OCI-LY1 (cell line): Measurements from ENCODE around the gene LCN12.

Source experiments
- H2AFZ ChIP-seq: fragments of 200-600 bp; sonication (generic), shearing (Covaris generic); 2 replicates; pipeline ENCODE4 v1.6.0; 2014; ENCODE audit warnings: antibody characterized with exemption, mild to moderate bottlenecking, low read length
- H3F3A ChIP-seq: fragments of 200-600 bp; sonication (generic), shearing (Covaris generic); 2 replicates; pipeline ENCODE4 v1.6.0; 2014; ENCODE audit warnings: mild to moderate bottlenecking, antibody characterized with exemption, low read length, moderate library complexity; ENCODE audit not compliant: insufficient read depth
- H3K27ac ChIP-seq: fragments of 200-600 bp; sonication (generic); 2 replicates; pipeline ENCODE4 v1.5.1; 2014; ENCODE audit warnings: low read length, mixed run types, mild to moderate bottlenecking, low read depth; ENCODE audit not compliant: poor library complexity, severe bottlenecking
- H3K27me3 ChIP-seq: fragments of 200-600 bp; sonication (generic); 2 replicates; pipeline ENCODE4 v1.6.0; 2014; ENCODE audit warnings: antibody characterized with exemption, mild to moderate bottlenecking, low read length, moderate library complexity; ENCODE audit not compliant: insufficient read depth
- H3K36me3 ChIP-seq: fragments of 200-600 bp; sonication (generic); 2 replicates; pipeline ENCODE4 v1.6.1; 2014; ENCODE audit warnings: mild to moderate bottlenecking, antibody characterized with exemption, low read length, moderate library complexity, mixed read lengths; ENCODE audit not compliant: insufficient read depth
- H3K4me1 ChIP-seq: fragments of 200-600 bp; sonication (generic); 2 replicates; pipeline ENCODE4 v1.5.1; 2014; ENCODE audit warnings: mild to moderate bottlenecking, low read length, moderate library complexity; ENCODE audit not compliant: insufficient read depth, severe bottlenecking
- H3K4me2 ChIP-seq: fragments of 200-600 bp; sonication (generic), shearing (Covaris generic); 2 replicates; pipeline ENCODE4 v1.6.1; 2014; ENCODE audit warnings: low read length
- H3K4me3 ChIP-seq: fragments of 200-600 bp; sonication (generic); 2 replicates; pipeline ENCODE4 v1.5.1; 2014; ENCODE audit warnings: low read length, low read depth, mild to moderate bottlenecking, mixed read lengths; ENCODE audit not compliant: poor library complexity, severe bottlenecking
- H3K79me2 ChIP-seq: fragments of 200-600 bp; shearing (Covaris generic); 2 replicates; pipeline ENCODE4 v1.6.1; 2016; ENCODE audit warnings: mixed run types, low read length, mixed read lengths; ENCODE audit not compliant: insufficient read depth
- H3K9ac ChIP-seq: fragments of 200-600 bp; sonication (generic), shearing (Covaris generic); 2 replicates; pipeline ENCODE4 v1.6.1; 2014; ENCODE audit warnings: mild to moderate bottlenecking, low read length, mixed read lengths
- H3K9me2 ChIP-seq: fragments of 200-600 bp; sonication (generic), shearing (Covaris generic); 2 replicates; pipeline ENCODE4 v1.6.1; 2014; ENCODE audit warnings: low read depth, mild to moderate bottlenecking, low read length, mixed read lengths
- H3K9me3 ChIP-seq: fragments of 200-600 bp; shearing (Covaris generic); 2 replicates; pipeline ENCODE4 v1.6.1; 2014; ENCODE audit warnings: low read length, mixed read lengths
- H4K20me1 ChIP-seq: fragments of 200-600 bp; sonication (generic), shearing (Covaris generic); 2 replicates; pipeline ENCODE4 v1.6.0; 2016; ENCODE audit warnings: mild to moderate bottlenecking, low read length; ENCODE audit not compliant: insufficient read depth
- EZH2 ChIP-seq: fragments of 200-600 bp; sonication (generic), shearing (Covaris generic); IDR thresholded peaks from 2 replicates; pipeline ENCODE4 v1.8.0; 2017; ENCODE audit warnings: borderline replicate concordance, mixed run types, mild to moderate bottlenecking, antibody characterized with exemption, low read length, moderate library complexity, mixed read lengths
- TF ChIP-seq, protein P1 (sequence below): fragments of 200-600 bp; sonication (generic), shearing (Covaris generic); IDR thresholded peaks from 2 replicates; pipeline ENCODE4 v1.5.1; 2017; ENCODE audit warnings: mild to moderate bottlenecking, antibody characterized with exemption, low read length, moderate library complexity, mixed read lengths

The LCN12 gene

DNA sequence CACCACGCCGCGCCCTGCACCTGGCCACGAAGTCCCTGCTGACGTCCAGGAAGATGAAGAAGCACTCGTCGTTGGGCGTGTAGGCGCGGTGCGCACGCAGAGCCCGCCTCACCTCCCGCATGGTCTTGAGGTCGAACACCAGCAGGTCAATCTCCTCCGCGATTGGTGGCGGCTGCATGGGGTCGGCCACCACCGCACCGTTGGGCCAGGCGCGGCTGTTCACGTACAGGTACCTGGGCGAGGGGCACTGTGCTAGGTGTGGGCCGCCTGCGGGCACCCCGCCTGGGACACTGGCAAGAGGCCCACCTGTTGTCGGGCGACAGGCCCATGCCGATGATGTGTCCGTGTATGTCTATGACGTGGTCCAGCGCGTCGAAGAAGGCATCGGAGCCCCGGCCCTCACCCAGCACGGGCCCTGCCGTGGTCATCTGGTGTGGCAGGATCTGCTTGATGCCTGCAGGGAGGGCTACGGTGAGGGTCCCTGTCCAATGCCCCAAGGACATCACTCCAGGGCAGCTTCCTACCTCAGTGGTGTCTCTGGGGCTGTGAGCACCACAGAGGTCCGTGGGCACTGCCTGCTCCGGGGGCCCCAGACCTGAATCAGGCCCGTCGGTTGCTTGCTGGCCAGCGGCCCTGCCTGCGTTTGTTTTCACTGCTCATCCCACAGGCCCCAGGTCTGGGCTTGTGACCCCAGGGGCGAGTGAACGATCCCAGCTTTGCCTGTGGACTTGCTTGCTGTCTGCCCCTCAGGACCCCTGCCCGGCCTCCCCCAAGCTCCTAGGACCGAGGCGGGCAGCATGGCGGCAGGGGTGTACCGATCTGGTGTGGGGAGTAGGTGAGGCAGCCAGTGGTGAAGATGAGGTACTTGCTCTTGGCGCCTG is 10.6 kb upstream of the LCN12 start:
- no peak overlapping the region for H3K4me3 ChIP-seq
- no peak overlapping the region for H3K4me2 ChIP-seq
- H3K36me3 ChIP-seq: peaks cover 40% of the 10 kb centered on the region
- TF ChIP-seq, protein P1, sequence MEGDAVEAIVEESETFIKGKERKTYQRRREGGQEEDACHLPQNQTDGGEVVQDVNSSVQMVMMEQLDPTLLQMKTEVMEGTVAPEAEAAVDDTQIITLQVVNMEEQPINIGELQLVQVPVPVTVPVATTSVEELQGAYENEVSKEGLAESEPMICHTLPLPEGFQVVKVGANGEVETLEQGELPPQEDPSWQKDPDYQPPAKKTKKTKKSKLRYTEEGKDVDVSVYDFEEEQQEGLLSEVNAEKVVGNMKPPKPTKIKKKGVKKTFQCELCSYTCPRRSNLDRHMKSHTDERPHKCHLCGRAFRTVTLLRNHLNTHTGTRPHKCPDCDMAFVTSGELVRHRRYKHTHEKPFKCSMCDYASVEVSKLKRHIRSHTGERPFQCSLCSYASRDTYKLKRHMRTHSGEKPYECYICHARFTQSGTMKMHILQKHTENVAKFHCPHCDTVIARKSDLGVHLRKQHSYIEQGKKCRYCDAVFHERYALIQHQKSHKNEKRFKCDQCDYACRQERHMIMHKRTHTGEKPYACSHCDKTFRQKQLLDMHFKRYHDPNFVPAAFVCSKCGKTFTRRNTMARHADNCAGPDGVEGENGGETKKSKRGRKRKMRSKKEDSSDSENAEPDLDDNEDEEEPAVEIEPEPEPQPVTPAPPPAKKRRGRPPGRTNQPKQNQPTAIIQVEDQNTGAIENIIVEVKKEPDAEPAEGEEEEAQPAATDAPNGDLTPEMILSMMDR: no peak
- TF ChIP-seq EZH2: no peak
- 0 out of 2 replicates have a peak, but pooled peaks cover 3% of the 10 kb centered on the region for H3F3A ChIP-seq
- peaks cover 14% of the 10 kb centered on the region for H3K4me1 ChIP-seq
- no peaks in the 10 kb centered on the region for H3K9me2 ChIP-seq
- H4K20me1 ChIP-seq: no peaks in the 10 kb centered on the region
- no peak overlapping the region for H2AFZ ChIP-seq
- no peaks in the 10 kb centered on the region for H3K9me3 ChIP-seq
- H3K79me2 ChIP-seq: no peaks in the 10 kb centered on the region
- no peak overlapping the region for H3K27ac ChIP-seq
- no peak overlapping the region for H3K9ac ChIP-seq
- no peaks in the 10 kb centered on the region for H3K27me3 ChIP-seq

DNA sequence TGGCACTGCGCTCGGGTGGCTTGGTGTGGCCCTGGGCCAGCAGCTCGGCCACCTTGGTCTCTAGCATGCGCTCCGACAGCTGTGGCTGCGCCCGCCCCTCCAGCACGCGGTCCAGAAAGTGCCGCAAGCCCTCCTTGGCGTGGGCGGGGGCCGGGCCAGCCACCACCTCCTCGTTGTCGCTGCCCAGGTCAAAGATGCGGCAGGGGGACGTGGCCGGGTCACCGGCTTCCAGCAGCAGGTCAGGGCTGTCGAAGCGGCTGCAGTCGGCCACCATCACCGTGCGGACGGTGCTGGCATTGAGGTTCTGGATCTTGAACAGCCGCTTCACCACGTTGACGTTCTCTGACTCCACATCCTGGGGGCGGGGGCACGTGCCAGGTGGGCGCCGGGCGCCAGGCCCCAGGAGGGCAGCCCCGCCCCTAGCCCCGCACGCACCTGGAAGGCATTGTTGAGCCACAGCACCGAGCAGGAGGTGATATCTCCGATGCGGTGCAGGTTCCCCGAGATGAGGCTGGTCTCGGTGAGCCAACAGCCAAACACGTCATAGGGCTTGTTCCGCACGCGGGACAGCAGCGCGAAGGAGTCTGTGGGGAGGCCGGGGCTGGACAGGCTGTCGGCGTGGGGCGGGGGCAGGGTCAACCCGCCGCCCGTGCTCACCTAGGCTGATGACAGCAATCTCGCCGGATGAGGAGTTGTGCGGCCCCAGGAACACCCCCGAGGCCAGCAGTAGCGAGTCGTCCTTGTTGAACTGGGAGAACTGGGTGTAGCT is 9.8 kb upstream of the LCN12 start:
- Histone ChIP-seq H3K79me2 (no peaks in the 10 kb centered on the region), H3K27ac (no peak overlapping the region), H3K9me2 (no peaks in the 10 kb centered on the region), H3K9ac (no peak overlapping the region), H3K9me3 (no peaks in the 10 kb centered on the region), H4K20me1 (no peaks in the 10 kb centered on the region), H3K4me2 (no peak overlapping the region), H3K27me3 (no peaks in the 10 kb centered on the region), H2AFZ (no peak overlapping the region), H3K4me1 (peaks cover 14% of the 10 kb centered on the region), H3K36me3 (peaks cover 40% of the 10 kb centered on the region), H3K4me3 (no peak overlapping the region), H3F3A (0 out of 2 replicates have a peak, but pooled peaks cover 3% of the 10 kb centered on the region)
- TF ChIP-seq EZH2: no peak
- TF ChIP-seq, protein P1: no peak

DNA sequence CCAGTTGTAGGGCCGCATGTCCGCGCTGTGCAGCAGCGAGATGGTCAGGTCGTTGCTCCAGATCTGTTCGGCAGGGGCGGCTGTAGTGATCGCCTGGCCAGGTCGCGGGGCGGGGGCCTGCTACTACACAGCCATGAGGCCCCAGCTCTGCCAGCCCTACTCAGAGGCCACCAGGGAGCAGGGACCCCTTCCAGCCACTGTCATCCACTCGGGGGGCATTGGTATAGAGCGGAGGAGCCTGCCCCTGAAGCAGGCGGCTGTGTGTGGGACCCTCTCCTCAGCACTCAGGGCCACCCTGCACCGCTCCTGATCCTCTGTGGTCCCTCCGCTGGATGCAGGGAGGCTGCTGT is 9.2 kb upstream of the LCN12 start:
- H4K20me1 ChIP-seq: no peaks in the 10 kb centered on the region
- H3F3A ChIP-seq: 0 out of 2 replicates have a peak, but pooled peaks cover 3% of the 10 kb centered on the region
- peaks cover 40% of the 10 kb centered on the region for H3K36me3 ChIP-seq
- no peaks in the 10 kb centered on the region for H3K9me2 ChIP-seq
- peak overlapping the region; percentile 80 for H3K4me2 ChIP-seq
- H3K9ac ChIP-seq: no peak overlapping the region; the same call in 1 of the 2 replicates
- peak overlapping the region; percentile 91 for H3K4me3 ChIP-seq
- TF ChIP-seq, protein P1: no peak
- no peak for TF ChIP-seq EZH2
- no peak overlapping the region for H3K27ac ChIP-seq
- no peak overlapping the region for H2AFZ ChIP-seq
- H3K9me3 ChIP-seq: no peaks in the 10 kb centered on the region
- no peaks in the 10 kb centered on the region for H3K79me2 ChIP-seq
- H3K27me3 ChIP-seq: no peaks in the 10 kb centered on the region; the same call in 1 of the 2 replicates
- peaks cover 14% of the 10 kb centered on the region for H3K4me1 ChIP-seq
